Hypothalamus (tissue), 51 donors: ENCODE measurements around the gene DNMT3A.

Experiments
- DNase-seq, 51 donors: peaks; one replicate each; lab custom pipeline; 2025; lab: John Stamatoyannopoulos, UW

The DNMT3A gene

GRCh38 chr2:25347846-25348245, 6.1 kb upstream of the DNMT3A start:
- no peak for DNase-seq

- DNase-seq, result no peak
These were observed 5.6 kb upstream of the DNMT3A start for GRCh38 chr2:25347205-25347815.

- no peak for DNase-seq
These were observed 1.6 kb upstream of the DNMT3A start for GRCh38 chr2:25343187-25343825.

GRCh38 chr2:25342372-25343186, 854 bp upstream of the DNMT3A start:
- DNase-seq, result peak in 47 of 51 donors; percentile 22 to 87 (median 74)

DNA sequence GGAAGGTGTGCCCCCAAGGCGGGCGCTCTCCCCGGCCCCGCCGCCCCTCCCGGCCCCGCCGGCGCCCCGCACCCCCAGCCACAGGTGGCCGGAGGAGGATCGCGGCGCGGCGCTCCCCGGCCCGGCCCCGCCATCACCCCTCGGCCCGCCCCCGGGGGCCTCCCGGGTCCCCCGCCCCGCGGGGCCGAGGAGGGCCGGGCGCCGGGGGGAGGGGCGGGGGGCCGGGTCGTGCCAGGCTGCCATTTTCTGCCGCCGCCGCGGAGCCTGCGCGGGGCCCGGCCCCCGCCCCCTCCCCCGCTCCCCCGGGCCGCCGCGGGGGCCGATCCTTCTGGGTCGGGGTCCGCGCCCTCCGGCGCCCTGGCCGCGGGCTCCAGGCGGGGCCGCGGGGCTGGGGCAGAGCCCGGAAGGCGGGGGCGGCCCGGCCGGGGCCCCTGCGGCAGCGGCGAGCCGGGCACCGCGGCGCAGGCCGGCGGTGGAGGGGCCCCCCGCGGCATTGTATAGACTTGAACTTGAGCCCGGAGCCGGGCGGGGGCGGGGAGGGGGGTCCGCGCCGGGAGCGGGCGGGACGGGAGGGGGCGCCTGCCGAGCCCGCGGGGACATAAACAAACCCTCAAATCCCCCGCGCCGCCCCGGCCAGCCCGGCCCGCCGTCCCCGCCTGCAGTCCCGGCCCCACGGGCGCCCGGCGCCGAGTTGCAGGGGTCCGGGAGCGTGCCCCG, 556 bp downstream of the DNMT3A start:
- peak in 31 of 51 donors; percentile 20 to 77 (median 52) for DNase-seq

GRCh38 chr2:25340181-25340921, 1.4 kb downstream of the DNMT3A start:
- DNase-seq, result peak in 17 of 51 donors; percentile 15 to 54 (median 36)

DNA sequence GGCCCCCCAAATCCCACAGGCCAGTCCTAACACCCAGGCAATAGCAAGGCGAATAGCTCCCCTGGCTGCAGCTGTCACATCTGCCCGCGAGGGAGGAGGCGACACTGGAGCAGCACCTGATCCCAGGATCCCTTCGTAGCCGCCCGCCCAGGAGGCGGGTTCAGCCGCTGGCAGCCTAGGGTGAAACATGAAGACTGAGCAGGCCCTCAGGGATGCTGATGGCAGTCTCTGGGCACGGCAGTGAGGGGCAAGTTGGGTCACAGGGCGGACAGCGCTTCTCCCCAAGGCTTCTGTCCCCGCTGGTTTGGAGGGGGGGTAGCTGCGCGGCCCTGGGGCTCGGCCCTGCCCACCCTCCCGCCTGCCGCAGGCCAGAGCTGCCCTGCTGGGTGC, 1.9 kb downstream of the DNMT3A start:
- peak in 21 of 51 donors; percentile 19 to 49 (median 36) for DNase-seq

DNA sequence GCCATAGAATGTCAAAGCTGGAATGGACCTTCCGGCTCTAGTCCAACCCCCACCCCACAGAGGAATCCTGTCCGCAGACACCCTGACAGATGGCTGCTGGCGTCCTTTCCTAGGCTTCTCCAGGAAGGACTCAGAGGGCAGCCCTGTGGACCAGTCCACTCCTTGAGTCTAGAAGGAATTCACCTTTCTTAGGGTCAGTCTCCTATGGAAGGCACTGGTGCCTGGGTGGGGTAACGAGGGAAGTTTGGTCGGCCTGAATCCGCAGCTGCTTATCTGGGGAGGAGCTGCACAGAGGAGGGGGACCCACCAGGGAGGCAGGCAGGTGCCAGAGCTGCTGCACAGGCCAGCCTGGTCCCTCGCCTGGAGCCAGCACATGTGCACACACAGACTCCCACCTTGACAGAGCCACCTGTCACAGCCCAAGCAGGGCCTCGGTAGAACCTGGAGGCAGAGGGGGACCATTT, 2.5 kb downstream of the DNMT3A start:
- DNase-seq, result no peak

GRCh38 chr2:25338401-25338800, 3.3 kb downstream of the DNMT3A start:
- no peak for DNase-seq

DNA sequence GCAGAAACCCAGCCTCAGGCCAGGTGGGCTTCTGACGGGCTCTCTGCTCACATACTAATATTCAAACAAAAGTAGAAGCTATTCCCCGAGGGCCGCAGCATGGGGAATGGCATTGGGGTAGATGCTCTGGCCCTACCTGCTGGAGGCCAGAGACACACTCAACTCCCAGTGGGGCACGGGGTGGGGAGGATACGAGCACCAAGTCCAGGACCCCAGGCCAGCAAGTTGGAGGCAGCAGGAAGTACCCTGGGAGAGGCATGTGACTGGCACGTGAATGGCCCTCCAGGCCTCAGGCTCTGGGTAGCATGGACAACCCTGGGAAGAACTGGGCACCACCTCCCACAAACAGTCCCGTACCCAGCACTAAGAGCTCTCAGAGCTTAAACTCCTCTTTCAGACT, 3.8 kb downstream of the DNMT3A start:
- DNase-seq, result peak in 1 of 51 donors; percentile 7

DNA sequence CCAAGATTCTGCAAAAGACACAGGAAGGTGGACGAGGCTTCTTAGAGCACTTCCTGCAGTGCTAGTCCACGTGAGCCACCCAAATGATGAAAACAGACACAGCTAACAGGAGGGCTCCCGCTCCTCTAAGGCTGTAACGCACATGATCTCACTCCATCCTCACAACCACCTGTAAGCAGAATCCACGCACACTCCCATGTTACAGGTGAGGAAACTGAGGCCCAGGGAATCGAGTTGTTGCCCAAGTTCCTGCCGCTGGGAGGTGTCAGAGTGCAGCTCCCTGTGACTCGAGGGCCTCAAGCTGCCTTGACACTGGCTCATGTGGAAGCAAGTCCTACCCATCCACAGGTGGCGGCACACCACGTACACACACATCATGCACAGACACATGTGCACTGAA, 4.4 kb downstream of the DNMT3A start:
- peak in 2 of 51 donors; percentile 25 to 30 for DNase-seq

DNA sequence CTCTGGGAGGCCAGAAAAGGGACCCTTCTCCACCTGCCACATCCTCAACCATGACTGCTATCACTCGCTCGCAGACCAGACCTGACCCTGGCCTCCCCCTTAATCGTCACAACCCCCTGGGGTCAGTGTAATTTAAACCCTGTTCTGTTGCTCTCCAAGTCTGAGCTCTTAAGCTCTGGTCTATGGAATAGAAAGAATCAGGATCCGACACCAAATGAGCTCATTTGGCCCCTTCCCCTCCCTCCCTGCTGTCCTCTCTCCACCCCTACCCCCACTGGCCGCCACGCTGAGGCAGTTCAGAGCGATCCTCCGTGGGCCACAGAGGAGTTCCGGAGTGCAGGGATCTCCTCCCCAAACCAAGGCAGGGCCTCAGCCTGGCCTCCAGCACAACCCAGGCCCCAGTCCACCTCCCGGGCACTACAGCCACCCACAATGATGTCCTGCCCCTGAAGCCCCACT, 5.3 kb downstream of the DNMT3A start:
- no peak for DNase-seq

- DNase-seq, result no peak
These were observed 5.8 kb downstream of the DNMT3A start for GRCh38 chr2:25335971-25336370.

- DNase-seq, result no peak
These were observed 6.5 kb downstream of the DNMT3A start for GRCh38 chr2:25335204-25335603.

DNA sequence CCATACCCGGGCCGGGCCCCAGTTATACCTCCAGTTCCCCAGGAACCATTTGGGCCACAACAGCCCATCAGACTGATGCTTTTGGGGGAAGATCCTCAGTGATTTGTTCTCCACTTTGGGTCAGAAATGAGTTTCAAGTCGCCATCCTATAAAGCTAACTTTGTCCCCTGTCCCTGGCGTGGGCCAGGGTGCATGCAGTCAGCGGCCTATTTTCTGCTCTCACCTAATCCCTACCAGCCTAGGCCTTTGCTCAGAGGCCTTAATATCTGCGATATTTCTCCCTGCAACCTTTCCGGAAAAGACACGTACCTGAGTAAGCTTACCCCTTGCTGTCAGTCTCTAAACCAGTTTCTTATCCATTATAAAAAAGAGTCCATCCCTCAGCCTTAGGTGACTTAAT, 7.2 kb downstream of the DNMT3A start:
- no peak for DNase-seq

GRCh38 chr2:25333981-25334380, 7.7 kb downstream of the DNMT3A start:
- no peak for DNase-seq

DNA sequence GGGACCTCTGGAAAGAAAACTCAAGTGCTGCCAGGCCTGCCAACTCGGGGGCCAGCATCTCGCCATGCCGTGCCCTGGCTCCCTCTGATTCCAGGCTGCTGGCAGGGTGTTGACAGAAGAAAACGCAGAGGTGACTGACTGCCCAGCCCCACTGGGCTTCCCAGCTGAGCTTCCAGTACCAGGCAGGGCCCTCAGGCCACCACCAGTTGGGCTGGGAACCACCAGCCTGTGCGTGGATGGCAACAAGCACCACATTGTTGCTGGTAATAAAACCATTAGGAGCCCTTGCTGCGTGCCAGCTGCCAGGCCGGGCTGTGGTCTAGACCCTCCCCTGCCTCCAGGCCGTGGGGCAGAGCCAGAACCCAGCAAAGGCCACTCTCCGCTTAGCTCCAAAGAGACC, 9.2 kb downstream of the DNMT3A start:
- peak in 35 of 51 donors; percentile 27 to 88 (median 63) for DNase-seq

DNA sequence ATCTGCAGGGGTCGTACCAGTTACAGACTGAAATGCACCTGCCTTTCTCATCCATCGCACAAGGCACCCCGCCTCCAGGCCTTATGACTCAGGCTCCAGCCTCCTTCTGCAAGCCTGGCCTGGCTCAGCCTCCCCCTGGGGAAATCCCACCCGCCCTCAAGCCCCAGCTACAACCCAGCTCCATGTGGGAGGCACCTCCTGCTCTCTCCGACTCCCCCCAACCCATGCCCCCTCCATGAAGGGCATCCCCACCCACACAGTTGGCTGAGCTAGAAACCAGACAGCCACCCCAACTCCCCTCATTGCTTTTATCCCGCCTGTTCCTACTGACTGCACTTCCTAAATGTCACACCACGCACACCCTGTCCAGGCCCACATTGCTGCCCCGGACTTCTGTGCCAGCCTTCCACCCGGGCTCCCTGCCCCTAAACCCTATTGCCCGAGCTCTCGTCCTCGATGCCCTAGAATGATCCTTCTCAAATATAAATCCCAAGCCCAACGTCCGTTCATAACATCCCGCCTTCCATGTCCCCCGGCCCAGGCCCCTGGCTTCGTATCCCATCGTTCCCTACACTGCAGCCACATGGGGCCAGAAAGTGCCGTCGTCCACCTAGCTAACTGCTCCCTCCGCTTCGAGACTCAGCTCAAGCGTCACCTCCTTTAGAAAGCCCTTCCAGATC, 9.9 kb downstream of the DNMT3A start:
- peak in 1 of 51 donors; percentile 67 for DNase-seq

DNA sequence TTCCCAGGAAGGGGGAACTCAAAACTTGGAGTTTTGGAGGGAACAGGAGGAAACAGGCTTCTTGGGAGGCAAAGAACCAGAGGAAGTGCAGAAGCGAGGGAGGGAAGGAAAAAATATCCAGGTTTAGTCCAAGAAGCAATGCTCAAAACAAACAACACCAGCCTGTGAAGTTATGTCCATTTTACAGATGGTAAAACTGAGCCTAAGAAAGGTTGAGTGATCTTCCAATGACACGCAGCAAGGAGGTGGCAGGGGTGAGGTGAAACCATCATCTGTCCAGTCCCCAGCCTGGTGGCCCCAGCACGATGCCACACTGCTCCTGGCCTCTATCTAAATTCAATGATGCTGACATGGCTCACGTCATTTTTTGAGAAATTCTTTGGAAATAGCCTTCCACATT, 10.8 kb downstream of the DNMT3A start:
- no peak for DNase-seq
